Activated naive CD4-positive, alpha-beta T cell (primary cell): ENCODE results near the gene FAM118A.
"Not testable (repeated sequence)": the region's sequence is repeated elsewhere in the genome, so short reads cannot be mapped to it uniquely, and the experiment has no call there.

Source experiments
- DNase-seq, 4 experiments: peaks; one replicate each; lab custom pipeline; 2025; lab: John Stamatoyannopoulos, UW

Gene FAM118A

DNA sequence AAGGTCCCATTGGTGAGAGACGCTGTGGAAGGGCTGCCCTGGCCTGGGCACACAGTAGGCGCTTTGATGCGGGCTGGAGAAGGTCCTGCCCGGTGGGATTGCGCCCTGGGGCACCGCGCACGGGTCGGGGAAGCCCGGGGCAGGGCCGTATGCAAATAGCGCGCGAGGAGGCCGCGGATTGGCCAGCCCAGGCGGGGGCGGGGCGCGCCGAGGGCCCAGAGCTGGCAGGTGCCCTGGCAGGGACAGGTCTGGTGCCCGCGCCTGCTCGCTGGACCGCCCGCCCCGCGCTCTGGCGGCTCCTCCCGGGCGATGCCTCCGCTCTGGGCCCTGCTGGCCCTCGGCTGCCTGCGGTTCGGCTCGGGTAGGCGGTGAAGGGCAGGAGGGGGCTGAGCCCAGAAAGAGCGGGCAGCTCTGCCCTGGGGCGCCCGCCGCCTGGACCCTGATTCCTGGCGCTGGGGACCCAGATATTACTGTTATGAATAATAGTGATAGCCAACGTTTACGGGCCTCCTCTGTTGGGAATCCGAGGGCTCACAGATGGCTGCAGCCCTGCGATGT, 24.9 kb upstream of the FAM118A start, which contains the start of gene UPK3A:
UPK3A (plus strand) TSS at position 245 of the 558 bp plus-strand sequence; CDS start at position 310, 65 bp downstream.
- peak in 3 of 4 experiments; percentile 11 to 64 (median 25) for DNase-seq

DNA sequence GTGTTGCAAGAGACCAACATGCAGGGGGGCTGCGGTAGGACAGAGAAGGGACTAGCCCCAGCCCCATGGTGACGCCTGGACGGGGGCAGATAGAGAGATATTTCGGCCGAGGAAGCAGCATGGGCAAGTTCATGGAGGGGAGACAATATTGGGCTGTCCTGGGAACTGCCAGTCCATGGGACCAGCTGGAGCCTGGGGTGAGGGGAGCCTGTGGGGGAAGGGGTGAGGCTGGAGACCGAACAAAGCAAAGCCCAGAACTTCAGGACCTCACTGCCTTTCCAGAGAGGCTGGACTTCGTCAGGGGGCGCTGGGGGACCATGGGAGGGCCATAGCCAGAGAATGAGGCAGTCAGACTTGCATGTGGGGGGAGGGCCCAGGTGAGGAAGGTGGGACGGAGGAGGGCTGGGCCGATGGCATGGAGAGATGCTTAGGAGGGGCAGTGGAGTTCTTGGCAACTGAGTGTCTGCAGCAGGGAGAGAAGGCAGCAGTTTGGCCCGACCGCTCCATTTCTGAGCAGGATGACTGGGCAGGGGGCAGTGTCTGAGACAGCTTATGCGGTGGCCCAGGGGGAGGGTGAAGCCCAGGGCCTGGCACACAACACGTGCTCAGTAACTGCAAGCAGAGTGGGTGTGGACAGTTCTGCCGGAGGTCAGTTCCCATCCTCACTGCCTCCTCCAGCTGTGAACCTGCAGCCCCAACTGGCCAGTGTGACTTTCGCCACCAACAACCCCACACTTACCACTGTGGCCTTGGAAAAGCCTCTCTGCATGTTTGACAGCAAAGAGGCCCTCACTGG, 24.3 kb upstream of the FAM118A start:
- no peak for DNase-seq

DNA sequence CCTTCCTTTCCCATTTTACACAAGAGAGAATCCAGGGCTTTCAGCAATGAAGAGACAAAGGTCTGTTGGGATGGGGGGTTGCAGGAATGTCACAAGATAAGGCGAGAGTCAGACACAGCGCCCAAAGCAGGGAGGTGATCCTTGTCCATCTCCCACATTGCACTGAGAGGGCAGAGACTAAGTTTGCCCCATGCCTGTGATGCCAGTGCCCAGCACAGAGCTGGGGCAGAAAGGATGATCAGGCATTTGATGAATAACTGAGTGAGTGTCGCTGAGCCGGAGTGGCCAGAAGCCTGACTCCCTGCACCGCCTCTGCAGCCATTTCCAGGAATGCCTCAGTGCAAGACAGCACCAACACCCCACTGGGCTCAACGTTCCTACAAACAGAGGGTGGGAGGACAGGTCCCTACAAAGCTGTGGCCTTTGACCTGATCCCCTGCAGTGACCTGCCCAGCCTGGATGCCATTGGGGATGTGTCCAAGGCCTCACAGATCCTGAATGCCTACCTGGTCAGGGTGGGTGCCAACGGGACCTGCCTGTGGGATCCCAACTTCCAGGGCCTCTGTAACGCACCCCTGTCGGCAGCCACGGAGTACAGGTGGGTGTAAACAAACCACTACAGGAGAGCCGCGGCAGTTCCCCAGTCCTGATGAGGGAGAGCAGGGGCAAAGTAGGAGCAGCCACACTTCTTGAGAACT, 22.7 kb upstream of the FAM118A start:
- DNase-seq = no peak

DNA sequence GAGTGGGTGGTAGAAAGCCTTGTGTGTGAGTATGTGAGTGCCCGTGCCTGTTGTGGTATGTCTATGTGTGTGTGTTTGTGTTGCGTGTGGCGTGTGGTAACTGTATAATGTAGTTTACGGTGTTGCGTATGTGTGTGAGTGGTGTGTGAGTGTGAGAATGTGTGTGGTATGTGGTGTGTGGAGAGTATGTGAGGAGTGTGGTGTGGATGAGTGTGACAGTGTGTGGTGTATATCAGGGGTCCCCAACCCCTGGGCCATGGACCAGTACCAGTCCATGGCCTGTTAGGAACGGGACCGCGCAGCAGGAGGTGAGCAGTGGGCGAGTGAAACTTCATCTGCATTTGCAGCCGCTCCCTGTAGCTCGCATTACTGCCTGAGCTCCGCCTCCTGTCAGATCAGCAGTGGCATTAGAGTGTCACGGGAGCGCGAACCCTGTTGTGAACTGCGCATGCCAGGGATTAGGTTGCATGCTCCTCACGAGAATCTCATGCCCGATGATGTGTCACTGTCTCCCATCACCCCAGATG, 19.3 kb upstream of the FAM118A start:
- DNase-seq = no peak

DNA sequence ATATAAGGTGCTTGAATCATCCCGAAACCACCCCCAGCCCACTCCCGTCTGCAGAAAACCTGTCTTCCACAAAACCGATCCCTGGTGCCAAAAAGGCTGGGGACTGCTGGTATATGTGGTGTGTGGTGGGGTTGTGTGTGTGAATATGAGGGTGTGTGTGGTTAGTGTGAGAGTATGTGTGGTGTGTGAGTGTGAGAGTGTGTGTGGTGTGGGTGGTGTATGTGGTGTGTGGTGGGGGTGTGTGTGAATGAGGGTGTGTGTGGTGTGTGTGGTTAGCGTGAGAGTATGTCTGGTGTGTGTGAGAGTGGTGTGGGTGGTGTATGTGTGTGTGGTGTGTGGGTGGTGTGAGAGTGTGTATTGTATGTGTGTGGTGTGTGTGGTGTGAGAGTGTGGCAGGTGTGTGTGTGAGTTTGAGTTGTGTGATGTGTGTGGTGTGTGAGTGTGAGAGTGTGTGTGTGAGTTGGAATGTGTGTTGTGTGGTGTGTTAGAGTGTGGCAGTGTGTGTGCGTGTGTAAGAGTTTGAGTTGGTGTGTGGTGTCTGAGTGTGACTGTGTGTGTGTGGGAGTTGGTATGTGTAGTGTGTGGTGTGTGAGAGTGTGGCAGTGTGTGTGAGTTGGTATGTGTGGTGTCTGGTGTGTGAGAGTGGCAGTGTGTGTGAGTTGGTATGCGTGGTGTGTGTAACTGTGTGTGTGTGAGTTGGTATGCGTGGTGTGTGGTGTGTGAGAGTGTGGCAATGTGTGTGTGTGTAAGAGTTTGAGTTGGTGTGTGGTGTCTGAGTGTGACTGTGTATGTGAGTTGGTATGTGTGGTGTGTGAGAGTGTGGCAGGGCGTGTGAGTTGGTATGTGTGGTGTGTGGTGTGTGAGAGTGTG, 18.4 kb upstream of the FAM118A start:
- no peak for DNase-seq

DNA sequence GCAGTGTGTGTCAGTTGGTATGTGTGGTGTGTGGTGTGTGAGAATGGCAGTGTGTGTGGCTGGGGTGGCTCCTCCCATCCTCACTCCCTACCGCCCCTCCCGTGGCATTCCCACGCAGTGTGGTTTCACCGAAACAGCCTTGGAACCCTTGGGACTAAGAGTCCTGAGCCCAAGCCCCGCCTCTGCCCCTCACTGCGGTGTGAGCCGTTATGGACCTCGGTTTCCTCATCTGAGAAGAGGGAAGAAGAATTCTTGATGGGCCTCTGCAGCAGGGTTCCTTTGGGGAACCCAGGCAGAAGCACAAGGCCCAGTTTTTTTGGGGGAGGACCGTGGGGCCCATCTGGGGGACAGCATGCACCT, 17.8 kb upstream of the FAM118A start:
- no peak for DNase-seq

DNA sequence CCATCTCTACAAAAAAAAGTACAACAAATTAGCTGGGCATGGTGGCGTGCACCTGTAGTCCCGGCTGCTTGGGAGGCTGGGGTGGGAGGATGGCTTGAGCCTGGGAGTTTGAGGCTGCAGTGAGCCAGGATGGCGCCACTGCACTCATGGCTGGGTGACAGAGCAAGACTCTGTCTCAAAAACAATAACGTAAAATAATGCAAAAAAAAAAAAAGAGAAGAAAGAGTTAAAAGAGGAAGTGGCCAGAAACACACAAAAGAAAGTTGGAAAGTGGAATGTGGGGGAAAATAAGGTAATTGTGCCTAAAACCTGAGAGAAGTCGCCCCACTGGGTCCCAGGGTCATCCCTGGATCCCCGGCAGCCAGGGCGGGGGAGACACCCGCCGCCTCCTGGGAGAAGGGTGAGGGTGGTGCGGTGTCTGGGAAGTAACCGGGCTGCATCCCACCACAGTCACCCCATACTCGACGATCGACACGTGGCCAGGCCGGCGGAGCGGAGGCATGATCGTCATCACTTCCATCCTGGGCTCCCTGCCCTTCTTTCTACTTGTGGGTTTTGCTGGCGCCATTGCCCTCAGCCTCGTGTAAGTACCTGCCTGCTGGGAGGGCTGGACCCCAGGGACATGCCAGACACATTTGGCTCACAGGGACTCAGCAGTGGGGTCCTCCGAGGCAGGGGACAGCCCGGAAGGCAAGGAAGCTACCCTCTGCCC, 16.8 kb upstream of the FAM118A start:
- no peak for DNase-seq

DNA sequence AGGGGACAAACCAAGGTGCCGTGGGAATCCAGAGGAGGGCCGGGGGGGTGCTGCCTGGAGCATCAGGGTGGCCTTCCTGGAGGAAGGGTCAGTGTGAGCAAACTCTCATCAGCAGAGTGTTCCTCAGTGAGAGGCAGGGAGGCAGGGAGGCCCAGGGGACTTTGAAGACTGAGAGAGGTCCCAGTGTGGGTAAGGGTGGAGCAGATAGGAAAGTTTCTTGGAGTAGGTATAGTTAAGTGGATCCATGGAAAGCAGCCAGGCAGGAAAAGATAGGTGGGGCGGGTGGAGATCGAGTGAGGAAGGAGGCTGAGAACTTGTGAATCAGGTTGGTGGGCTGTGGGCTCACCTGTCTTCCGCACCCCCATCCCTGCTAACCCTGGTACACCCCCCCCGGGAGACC, 15.7 kb upstream of the FAM118A start:
- no peak for DNase-seq

DNA sequence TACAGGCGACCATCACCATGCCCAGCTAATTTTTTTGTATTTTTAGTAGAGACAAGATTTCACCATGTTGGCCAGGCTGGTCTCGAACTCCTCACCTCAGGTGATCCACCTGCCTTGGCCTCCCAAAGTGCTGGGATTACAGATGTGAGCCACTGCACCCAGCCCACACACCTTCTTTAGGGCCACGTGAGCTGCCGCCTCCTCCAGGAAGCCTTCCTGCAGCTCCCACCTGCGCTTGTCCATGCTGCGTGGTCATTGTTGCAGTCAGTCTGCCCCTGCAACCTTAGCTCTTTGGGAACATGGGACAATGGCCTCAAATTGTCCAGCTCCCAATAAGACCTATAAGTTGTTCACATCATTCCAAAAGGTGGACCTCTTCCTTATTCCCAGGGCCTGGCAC, 14.7 kb upstream of the FAM118A start:
- not testable (repeated sequence) for DNase-seq

DNA sequence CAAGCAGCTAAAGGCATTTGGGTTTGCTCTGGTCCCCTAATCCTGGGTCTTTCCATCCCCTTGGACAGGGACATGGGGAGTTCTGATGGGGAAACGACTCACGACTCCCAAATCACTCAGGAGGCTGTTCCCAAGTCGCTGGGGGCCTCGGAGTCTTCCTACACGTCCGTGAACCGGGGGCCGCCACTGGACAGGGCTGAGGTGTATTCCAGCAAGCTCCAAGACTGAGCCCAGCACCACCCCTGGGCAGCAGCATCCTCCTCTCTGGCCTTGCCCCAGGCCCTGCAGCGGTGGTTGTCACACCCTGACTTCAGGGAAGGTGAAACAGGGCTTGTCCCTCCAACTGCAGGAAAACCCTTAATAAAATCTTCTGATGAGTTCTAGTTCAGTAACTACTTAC, 14.2 kb upstream of the FAM118A start:
- no peak for DNase-seq

DNA sequence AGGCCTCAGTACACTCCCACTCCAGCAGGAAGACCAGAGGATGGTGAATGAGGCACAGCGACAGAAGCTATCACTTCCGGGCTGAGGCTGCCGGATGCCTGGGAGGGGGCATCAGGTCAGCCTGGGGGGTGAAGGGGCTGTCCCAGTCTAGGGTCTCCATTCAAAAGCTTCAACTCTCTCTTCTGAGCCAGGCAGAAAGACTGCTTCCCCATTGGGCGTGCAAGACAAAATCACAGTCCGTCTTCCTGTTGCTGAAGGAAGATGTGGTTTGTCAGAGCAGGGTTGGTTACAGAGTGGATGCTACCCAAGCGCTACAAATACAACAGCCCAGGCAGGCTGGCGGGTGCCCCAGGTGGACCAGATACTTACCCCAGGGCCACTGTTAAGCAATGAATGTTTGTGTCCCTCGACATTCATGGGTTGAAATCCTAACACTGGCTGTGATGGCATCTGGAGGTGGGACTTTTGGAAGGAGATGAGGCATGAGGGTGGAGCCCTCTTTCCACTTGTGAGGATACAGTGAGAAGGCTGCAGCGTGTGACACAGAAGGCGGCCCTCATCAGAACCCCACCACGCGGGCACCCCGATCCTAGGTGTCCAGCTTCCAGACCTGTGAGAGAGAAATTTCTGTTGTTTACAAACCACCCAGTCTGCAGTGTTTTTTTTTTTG, 13.0 kb upstream of the FAM118A start:
- DNase-seq = peak in 2 of 4 experiments; percentile 23 to 31

DNA sequence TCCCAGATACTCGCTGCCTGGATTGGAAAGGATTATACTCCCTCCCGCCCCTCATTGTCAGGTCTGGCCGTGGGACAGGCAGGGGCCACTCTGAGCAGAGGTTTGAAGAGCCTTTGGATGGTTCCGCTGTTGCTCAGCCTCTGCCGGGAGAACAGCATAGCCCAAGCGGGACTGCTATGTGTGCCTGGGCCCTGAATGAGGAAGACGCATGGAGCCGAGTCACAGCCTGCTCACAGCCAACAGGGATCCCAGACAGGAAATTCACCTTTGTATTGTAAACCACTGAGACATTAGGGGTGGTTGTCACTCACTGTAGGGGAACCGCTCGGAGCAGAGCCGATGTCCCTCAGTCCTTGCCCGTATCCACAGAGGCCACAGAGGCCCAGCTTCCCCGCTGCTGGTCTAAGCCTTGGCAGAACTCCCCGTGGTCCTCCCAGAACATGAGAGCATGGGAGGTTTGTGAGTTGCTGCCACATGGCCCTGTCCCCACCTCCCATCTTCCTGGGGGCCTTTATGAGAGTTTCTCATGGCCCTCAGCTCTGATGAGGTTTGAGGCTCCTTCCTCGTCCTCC, 10.7 kb upstream of the FAM118A start:
- no peak for DNase-seq

DNA sequence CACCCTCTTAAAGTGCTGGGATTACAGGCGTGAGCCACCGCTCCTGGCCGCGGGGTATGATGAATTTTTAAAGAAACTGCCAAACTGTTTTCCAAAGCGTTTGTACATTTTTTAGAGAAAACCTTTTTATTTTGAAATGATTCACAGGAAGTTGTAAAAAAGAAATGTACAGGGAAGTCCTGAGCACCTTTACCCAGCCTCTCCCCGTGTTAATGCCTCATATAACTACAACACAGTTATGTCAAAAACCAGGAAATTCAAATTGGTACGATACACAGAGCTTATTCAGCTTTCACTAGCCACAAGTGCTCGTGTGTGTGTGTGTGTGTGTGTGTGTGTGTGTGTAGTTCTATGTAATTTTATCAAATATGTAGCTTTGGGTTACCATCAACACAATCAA, 7.0 kb upstream of the FAM118A start:
- no peak for DNase-seq

DNA sequence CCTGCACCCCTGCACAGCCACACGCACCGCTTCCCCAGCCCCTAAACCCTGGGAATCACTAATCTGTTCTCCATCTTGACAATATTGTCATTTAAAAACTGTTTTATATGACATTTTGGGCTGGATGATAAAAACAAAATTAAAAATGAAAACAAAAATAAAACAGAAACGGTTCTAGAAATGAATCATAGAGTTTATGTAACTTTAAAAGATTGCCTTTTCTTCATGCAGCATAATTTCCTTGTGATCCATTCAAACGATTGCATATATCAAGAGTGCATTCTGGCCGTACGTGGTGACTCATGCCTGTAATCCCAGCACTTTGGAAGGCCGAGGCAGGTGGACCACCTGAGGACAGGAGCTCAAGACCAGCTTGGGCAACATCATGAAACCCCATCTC, 6.6 kb upstream of the FAM118A start:
- no peak for DNase-seq

DNA sequence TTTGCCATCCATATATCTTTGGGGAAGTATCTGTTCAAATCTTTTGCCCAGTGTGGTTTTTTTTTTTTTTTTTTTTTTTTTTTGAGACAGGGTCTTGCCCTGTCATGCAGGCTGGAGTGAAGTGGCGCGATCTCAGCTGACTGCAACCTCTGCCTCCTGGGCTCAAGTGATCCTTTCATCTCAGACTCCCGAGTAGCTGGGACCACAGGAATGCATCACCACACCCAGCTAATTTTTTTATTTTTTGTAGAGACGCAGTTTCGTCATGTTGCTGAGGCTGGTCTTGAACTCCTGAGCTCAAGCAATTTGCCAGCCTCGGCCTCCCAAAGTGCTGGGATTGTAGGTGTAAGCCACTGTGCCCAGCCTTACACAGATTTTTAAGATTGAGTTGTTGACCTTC, 4.8 kb upstream of the FAM118A start:
- no peak for DNase-seq

DNA sequence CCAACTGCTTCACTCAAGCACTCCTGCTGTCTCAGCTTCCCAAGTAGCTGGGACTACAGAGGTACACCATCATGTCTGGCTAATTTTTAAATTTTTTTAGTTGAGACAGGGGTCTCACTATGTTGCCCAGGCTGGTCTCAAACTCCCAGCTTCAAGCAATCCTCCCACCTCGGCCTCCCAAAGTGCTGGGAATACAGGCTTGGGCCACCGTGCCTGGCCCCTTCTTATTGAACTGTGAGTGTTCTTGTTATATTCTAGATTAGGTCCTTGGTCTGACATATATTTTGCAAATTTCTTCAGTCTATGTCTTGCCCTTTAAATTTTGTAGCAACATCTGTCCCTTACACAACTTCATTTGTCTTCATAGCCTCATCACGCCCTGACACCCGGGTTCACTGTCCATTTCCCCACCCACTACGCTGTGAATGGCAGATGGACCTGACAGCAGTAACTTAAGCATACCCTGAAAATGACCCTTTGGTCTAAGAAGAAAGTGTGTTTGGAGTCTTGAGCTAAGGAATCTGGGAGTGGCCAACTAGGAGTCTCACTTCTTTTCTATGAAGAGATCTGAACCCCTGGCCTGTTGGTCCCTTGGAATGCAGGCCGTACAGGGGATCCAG, 4.2 kb upstream of the FAM118A start:
- DNase-seq = no peak

DNA sequence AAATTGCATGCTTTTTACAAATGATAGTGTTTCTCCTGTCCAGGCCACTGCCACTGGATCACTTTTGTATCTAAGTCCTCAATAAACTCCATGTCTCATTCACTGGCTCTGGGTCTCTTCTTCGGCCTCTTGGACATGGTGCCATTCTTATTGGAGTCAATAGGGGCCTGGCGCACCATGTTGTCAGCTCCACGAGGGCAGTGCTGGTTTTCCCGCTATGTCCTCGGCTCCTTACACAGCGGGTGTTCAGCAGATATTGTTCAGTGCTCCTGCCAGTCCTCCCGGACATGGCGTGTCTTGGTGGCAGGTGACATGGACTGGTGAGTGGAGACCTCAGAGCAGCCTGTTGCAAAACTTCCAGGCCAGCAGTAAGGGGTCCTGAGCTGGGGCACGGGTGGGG, 3.6 kb upstream of the FAM118A start:
- no peak for DNase-seq

DNA sequence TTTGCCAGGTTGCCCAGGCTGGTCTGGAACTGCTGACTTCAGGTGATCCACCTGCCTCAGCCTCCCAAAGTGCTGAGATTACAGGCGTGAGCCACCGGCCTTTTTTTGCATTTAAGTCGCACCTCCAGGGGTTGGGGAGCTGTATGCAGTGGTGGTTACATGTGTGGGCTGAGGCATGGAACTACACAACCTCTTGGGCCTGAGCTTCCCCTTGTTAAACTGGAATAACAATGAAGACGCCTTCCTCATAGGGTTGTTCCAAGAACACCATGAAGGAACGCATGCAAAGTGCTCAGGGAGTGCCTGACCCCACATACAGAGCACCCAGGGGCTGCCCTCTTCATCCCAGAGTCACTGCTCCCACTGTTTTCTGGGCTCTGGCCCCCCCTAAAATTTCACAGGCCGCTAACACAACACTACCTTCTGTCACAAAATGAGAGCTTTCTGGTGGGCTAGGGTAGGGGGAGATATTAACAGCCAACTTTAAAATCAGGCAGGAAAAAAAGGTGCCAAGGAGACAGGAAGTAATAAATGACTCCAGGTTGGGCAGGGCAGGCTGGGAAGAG, 1.3 kb upstream of the FAM118A start:
- no peak for DNase-seq

DNA sequence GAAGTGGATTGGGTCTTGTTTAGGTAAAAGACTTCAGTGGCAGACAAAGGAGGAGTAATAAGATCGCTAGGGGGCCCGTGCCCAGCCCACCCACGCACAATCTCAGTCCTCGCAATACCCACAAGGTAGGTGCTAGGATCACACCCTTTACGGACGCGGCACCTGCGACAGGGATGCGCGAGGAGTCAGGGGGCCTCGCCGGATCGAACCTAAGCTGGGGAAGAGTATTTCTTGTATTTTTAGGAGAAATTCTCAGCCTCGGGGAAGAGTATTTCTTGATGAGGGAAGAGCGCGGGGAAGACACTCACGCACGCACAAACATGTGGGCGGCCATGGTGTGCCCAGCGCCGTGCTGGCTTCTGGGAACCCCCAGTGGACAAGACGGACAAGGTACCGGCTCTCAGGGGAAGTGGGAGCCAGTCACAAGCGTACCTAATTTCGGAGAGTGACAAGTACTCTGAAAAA, 745 bp upstream of the FAM118A start:
- DNase-seq = no peak
